ENCODE measurements around the gene GRP. TPM values are rescaled to one million over a fixed set of nuclear protein-coding genes. Genes with fewer than 3 reads are reported as not detected.

The GRP gene
- total and polyA plus RNA-seq, 9 donors = 0.23 to 6.1 (median 1.6) TPM; not detected in 5

DNA sequence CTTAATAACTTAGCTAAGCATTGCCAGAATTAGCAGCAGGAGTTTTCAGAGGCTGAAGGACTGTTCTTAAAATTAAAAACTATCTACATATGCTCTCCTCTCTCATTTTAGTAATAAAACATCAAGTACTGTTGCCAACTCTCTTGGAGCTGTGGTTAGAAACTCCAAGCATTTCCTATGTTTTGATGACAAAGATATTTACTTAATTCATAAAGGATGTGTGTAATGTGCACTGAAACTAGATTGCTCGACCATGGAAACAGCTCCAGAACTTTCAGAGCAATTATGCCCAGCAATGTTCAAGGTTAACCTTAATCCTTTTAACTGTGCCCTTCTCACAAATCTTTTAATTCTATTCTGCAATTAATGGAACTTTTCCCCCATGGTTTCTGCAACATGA is 8.4 kb downstream of the GRP start:
- Histone ChIP-seq H3K27me3 (ENCODE audit: control insufficient read depth, insufficient read depth, low read length) (peaks cover 5% of the 10 kb centered on the region), H3K27ac (ENCODE audit: low read length) (no peak overlapping the region), H3K4me3 (ENCODE audit: low read length) (no peak overlapping the region), H3K4me1 (ENCODE audit: control insufficient read depth, insufficient read depth, low read length) (no peaks in the 10 kb centered on the region), H3K9me3 (replicated peaks; ENCODE audit: control insufficient read depth, low read depth, low read length) (no peaks in the 10 kb centered on the region), H3K36me3 (ENCODE audit: control insufficient read depth, insufficient read depth, low read length) (no peaks in the 10 kb centered on the region)
- WGBS (ENCODE audit: insufficient coverage) = no CpG with 5 or more reads among the region's 1 CpG
- DNase-seq = peak; percentile 42

DNA sequence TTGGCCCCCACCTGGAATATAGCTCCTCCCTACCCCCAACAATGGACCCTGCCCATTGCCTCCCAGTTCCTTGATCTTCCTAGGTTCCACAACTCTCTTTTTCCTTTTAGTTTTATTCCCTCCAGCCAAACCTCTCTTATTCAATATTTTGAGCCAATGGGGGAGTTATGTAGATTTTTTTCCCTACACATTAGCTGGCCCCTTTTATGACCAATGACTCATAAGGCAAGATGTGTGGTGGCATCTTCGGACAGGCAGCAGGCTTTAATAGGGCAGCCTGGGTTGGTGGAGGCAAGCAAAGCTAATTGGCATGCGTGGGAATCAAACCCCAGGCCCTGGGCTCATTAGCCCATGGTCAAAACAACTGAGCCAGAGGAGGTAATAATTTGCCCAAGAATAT is 9.2 kb downstream of the GRP start:
- WGBS (ENCODE audit: insufficient coverage) = no CpG with 5 or more reads among the region's 2 CpGs
- Histone ChIP-seq H3K36me3 (ENCODE audit: control insufficient read depth, insufficient read depth, low read length) (no peaks in the 10 kb centered on the region), H3K9me3 (replicated peaks; ENCODE audit: control insufficient read depth, low read depth, low read length) (no peaks in the 10 kb centered on the region), H3K27ac (ENCODE audit: low read length) (no peak overlapping the region), H3K4me3 (ENCODE audit: low read length) (no peak overlapping the region), H3K27me3 (ENCODE audit: control insufficient read depth, insufficient read depth, low read length) (peaks cover 5% of the 10 kb centered on the region), H3K4me1 (ENCODE audit: control insufficient read depth, insufficient read depth, low read length) (no peaks in the 10 kb centered on the region)
- DNase-seq = no peak

DNA sequence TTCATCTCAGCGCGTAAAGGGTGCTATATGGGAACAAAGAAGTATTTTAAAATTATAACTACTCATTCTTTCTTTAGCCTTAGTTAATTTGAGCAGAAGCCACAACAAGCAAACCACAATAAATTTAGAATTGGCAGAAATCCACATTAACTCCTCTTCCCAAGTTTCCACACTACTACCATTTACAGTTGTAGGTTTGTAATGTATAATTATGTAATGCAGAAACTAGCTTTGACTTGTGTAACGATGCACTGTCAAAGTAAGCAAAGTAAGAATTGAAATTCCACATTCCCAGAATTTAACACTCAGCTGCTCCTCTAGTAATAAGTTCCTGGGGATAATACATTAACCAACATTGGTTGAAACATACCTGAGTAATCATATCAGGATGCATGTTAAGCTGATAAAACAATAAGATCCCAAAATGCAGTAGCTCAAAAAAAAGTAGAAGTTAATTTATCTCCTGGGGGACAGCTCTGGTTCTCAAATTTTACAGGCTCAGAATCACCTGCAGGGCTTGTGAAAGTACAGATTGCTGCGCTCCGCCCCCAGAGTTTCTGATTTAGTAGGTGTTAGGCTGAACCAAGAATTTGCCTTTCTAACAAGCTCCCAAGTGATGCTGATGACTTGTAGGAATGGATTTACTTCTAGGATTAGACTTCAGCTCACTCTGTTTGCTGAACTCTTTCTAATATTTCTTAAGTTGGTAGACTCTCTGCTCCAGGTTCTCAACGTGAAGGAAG is 9.9 kb downstream of the GRP start:
- DNase-seq = no peak
- Histone ChIP-seq H3K4me1 (ENCODE audit: control insufficient read depth, insufficient read depth, low read length) (no peaks in the 10 kb centered on the region), H3K36me3 (ENCODE audit: control insufficient read depth, insufficient read depth, low read length) (no peaks in the 10 kb centered on the region), H3K27ac (ENCODE audit: low read length) (no peak overlapping the region), H3K4me3 (ENCODE audit: low read length) (no peak overlapping the region), H3K9me3 (replicated peaks; ENCODE audit: control insufficient read depth, low read depth, low read length) (no peaks in the 10 kb centered on the region), H3K27me3 (ENCODE audit: control insufficient read depth, insufficient read depth, low read length) (peaks cover 5% of the 10 kb centered on the region)
- WGBS (ENCODE audit: insufficient coverage) = no CpG with 5 or more reads among the region's 6 CpGs

DNA sequence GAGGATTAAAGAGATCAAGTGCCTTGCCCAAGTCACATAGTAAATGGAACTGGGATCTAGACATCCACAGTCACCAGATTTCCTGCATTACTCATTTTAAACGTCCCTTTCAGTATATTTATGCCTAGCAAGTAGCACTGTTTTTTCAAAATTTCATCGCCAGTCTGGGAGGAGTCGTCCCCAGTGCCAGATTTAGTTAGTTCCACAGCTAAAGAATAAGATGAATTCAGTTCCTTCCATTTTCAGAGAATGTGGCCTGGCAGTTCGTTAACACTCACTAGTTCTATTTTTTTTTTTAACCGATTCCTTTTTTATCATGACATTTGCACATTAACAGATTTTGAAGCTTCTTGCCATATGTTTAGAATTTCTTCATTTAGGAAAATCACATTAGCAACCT is 11.2 kb downstream of the GRP start:
- Histone ChIP-seq H3K27ac (ENCODE audit: low read length) (no peak overlapping the region), H3K36me3 (ENCODE audit: control insufficient read depth, insufficient read depth, low read length) (no peaks in the 10 kb centered on the region), H3K4me3 (ENCODE audit: low read length) (no peak overlapping the region), H3K27me3 (ENCODE audit: control insufficient read depth, insufficient read depth, low read length) (peaks cover 2% of the 10 kb centered on the region), H3K4me1 (ENCODE audit: control insufficient read depth, insufficient read depth, low read length) (no peaks in the 10 kb centered on the region), H3K9me3 (replicated peaks; ENCODE audit: control insufficient read depth, low read depth, low read length) (no peaks in the 10 kb centered on the region)
- WGBS (ENCODE audit: insufficient coverage) = 65% methylated on average over 2 of the region's 5 CpGs
- no peak for DNase-seq

DNA sequence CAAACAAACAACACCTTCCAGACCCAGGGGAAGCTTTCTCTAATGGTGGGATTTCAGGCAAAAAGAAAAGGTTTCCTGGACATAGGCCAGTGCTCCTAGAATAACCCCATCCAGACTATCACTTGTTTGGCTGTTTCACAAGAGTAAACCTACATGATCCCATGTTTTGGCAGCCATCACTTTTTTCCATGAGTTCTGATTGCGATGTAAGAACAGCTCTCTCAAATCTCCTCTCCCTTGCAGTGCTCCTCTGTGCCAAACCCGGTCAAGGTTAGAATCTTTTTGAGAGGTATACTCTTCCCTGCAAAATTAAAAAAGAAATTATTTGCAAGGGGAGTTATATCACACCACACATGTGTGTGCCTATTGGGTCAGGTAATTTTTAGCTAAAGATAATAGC is 11.9 kb downstream of the GRP start:
- H3K4me3 ChIP-seq (ENCODE audit: low read length) = no peak overlapping the region
- H3K27me3 ChIP-seq (ENCODE audit: control insufficient read depth, insufficient read depth, low read length) = peaks cover 2% of the 10 kb centered on the region
- no CpG with 5 or more reads among the region's 2 CpGs for WGBS (ENCODE audit: insufficient coverage)
- no peak overlapping the region for H3K27ac ChIP-seq (ENCODE audit: low read length)
- H3K9me3 ChIP-seq (replicated peaks; ENCODE audit: control insufficient read depth, low read depth, low read length) = no peaks in the 10 kb centered on the region
- DNase-seq = no peak
- no peaks in the 10 kb centered on the region for H3K4me1 ChIP-seq (ENCODE audit: control insufficient read depth, insufficient read depth, low read length)
- no peaks in the 10 kb centered on the region for H3K36me3 ChIP-seq (ENCODE audit: control insufficient read depth, insufficient read depth, low read length)

DNA sequence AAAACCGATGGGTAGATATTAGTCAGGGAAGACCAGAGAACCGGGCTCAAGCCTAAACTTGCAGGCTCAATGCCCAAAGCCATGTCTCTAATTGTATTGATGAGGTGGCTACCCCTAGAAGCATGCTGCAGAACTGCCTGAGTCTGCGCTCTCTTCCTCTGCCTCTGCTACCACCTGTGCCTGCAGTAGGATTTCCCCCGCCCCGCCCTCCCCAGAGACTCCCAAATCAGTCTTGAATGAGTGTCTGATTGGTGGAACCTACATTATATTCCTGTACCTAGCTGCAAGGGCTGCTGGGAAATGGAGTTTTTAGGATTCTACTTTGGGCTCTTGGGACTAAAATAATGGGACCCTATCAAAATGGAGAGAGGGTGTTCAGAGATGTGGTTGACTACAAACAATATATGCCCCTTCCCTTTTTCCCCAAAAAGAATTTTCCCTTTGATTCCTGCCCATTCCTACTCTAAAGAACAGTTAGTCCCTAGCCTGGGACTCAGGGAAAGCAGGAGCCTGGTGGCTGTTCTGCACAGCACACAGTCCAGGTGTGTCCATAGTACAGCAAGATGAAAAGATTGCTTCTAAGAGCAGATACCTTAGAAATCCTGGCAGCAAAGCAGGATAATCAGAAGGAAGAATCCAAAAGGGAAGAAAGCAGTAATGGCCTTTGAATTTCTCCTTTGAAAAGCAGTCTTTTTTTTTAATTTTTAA is 12.5 kb downstream of the GRP start:
- H3K27ac ChIP-seq (ENCODE audit: low read length) = no peak overlapping the region
- WGBS (ENCODE audit: insufficient coverage) = no CpG with 5 or more reads among the region's 5 CpGs
- no peak for DNase-seq

DNA sequence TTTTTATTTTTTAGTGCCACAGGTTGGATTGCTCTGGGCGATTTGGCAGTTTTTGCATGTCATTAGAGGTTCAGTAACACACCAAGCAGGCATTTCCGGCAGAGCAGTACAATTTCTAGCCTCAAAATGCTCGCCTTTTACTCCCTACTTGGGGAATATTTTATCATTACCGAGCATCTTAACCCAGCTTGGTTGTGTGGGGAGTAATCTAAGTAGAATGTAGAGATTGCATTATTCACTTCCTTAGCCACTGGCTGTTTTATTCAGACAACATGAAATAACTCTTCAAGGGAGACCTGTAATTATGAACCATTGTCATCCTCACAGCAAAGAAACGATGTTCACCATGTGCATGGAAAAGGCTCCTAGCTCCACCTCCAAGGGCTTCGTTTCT is 13.1 kb downstream of the GRP start:
- Histone ChIP-seq H3K9me3 (replicated peaks; ENCODE audit: control insufficient read depth, low read depth, low read length) (no peaks in the 10 kb centered on the region), H3K4me3 (ENCODE audit: low read length) (no peak overlapping the region), H3K27me3 (ENCODE audit: control insufficient read depth, insufficient read depth, low read length) (peaks cover 2% of the 10 kb centered on the region), H3K27ac (ENCODE audit: low read length) (no peak overlapping the region), H3K4me1 (ENCODE audit: control insufficient read depth, insufficient read depth, low read length) (no peaks in the 10 kb centered on the region), H3K36me3 (ENCODE audit: control insufficient read depth, insufficient read depth, low read length) (no peaks in the 10 kb centered on the region)
- no peak for DNase-seq
- 100% methylated on average over 1 of the region's 6 CpGs for WGBS (ENCODE audit: insufficient coverage)

More for the DNA sequence above, 12.5 kb downstream of the GRP start:
- Histone ChIP-seq H3K4me3 (ENCODE audit: low read length) (no peak overlapping the region), H3K4me1 (ENCODE audit: control insufficient read depth, insufficient read depth, low read length) (no peaks in the 10 kb centered on the region), H3K27me3 (ENCODE audit: control insufficient read depth, insufficient read depth, low read length) (peaks cover 2% of the 10 kb centered on the region), H3K9me3 (replicated peaks; ENCODE audit: control insufficient read depth, low read depth, low read length) (no peaks in the 10 kb centered on the region), H3K36me3 (ENCODE audit: control insufficient read depth, insufficient read depth, low read length) (no peaks in the 10 kb centered on the region)

DNA sequence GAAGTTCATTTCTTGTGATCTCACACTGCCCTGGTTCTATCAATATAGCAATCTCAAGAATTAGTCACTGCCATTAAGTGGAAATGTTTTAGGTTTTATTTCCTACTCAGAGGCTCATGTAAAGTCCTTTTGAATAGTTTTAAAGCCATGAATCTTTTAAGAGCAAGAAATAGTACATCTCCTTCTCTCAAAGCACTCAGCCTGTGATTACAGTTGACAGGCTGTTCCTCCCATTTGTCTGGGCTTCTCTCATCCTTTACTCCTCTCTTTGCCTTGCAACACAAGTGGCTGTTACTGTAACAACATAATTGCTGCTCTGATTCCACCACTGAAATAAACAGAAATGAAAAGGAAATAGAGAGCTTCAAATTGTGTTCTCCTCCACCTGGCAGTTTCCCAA is 18.4 kb downstream of the GRP start:
- Histone ChIP-seq H3K27me3 (ENCODE audit: control insufficient read depth, insufficient read depth, low read length) (peaks cover 3% of the 10 kb centered on the region), H3K9me3 (replicated peaks; ENCODE audit: control insufficient read depth, low read depth, low read length) (no peaks in the 10 kb centered on the region), H3K4me3 (ENCODE audit: low read length) (no peak overlapping the region), H3K36me3 (ENCODE audit: control insufficient read depth, insufficient read depth, low read length) (no peaks in the 10 kb centered on the region), H3K27ac (ENCODE audit: low read length) (no peak overlapping the region), H3K4me1 (ENCODE audit: control insufficient read depth, insufficient read depth, low read length) (no peaks in the 10 kb centered on the region)
- no peak for DNase-seq

DNA sequence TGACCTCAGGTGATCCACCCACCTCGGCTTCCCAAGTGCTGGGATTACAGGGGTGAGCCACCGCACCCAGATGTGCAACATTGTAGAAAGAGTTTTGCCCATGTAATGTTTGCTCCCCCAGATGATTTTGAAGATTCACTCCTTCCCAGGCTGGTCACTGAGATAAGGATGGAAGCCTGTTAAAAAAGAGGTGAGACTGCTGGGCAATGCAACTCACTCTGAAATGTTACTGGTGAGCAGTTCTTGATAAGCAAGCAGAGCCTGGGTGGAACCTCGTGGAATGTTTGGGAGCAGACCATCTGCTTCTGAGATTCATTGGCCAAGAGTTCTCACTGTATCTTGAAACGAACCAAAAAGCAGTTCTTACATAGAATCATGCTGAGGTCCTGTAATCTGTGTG is 19.7 kb downstream of the GRP start:
- no peak for DNase-seq
- Histone ChIP-seq H3K4me1 (ENCODE audit: control insufficient read depth, insufficient read depth, low read length) (no peaks in the 10 kb centered on the region), H3K36me3 (ENCODE audit: control insufficient read depth, insufficient read depth, low read length) (no peaks in the 10 kb centered on the region), H3K27ac (ENCODE audit: low read length) (no peak overlapping the region), H3K9me3 (replicated peaks; ENCODE audit: control insufficient read depth, low read depth, low read length) (no peaks in the 10 kb centered on the region), H3K27me3 (ENCODE audit: control insufficient read depth, insufficient read depth, low read length) (peaks cover 3% of the 10 kb centered on the region), H3K4me3 (ENCODE audit: low read length) (no peak overlapping the region)
- 92% methylated on average over 4 of the region's 4 CpGs for WGBS (ENCODE audit: insufficient coverage)

DNA sequence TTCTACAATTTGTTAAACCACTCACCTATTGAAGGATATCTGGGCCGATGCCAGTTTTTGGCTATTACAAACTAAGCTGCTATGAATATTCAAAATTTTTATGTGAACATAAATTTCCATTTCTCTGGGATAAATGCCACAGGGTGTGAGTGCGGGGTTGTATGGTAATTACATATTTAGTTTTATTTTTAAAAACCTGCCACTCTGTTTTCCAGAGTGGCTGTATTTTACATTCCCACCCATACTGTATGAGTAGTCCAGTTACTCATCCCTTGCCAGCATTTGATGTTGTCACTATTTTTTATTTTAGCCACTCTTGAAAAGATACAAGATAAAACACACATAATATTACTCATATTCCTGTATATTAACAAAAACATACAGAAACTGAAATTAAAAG is 22.9 kb downstream of the GRP start:
- Histone ChIP-seq H3K9me3 (replicated peaks; ENCODE audit: control insufficient read depth, low read depth, low read length) (no peaks in the 10 kb centered on the region), H3K27ac (ENCODE audit: low read length) (no peak overlapping the region), H3K36me3 (ENCODE audit: control insufficient read depth, insufficient read depth, low read length) (no peaks in the 10 kb centered on the region), H3K4me1 (ENCODE audit: control insufficient read depth, insufficient read depth, low read length) (no peaks in the 10 kb centered on the region), H3K4me3 (ENCODE audit: low read length) (no peak overlapping the region), H3K27me3 (ENCODE audit: control insufficient read depth, insufficient read depth, low read length) (peaks cover 10% of the 10 kb centered on the region)
- WGBS (ENCODE audit: insufficient coverage) = no CpG with 5 or more reads among the region's 2 CpGs
- no peak for DNase-seq

All from muscle of leg (tissue), 11 donors.